Karpas-422 (cell line): ENCODE results near the gene CHSY3. TPM values are rescaled to one million over a fixed set of nuclear protein-coding genes. Genes with fewer than 3 reads are reported as not detected.
"Not testable (repeated sequence)": the region's sequence is repeated elsewhere in the genome, so short reads cannot be mapped to it uniquely, and the experiment has no call there.

Experiments used
- DNase-seq: peaks from one replicate; pipeline ENCODE4 v3.0.0-alpha.2; 2015
- H2AFZ ChIP-seq: fragments of 200-600 bp; sonication (generic); 2 replicates; pipeline ENCODE4 v1.6.1; 2014; ENCODE audit warnings: antibody characterized with exemption, low read length, mixed read lengths
- H3K27ac ChIP-seq: fragments of 200-600 bp; sonication (generic); 2 replicates; pipeline ENCODE4 v1.5.1; 2014; ENCODE audit warnings: mild to moderate bottlenecking, low read length, moderate library complexity
- H3K27me3 ChIP-seq: fragments of 200-600 bp; sonication (generic); 2 replicates; pipeline ENCODE4 v1.6.1; 2014; ENCODE audit warnings: low read length, mixed read lengths
- H3K36me3 ChIP-seq: fragments of 200-600 bp; sonication (generic); 2 replicates; pipeline ENCODE4 v1.6.1; 2014; ENCODE audit warnings: low read length, mixed read lengths; ENCODE audit not compliant: insufficient read depth
- H3K4me1 ChIP-seq: fragments of 200-600 bp; sonication (generic); 2 replicates; pipeline ENCODE4 v1.6.1; 2014; ENCODE audit warnings: mild to moderate bottlenecking, low read length, mixed read lengths
- H3K4me2 ChIP-seq: fragments of 200-600 bp; sonication (generic); 2 replicates; pipeline ENCODE4 v1.6.1; 2014; ENCODE audit warnings: low read length, low read depth, mild to moderate bottlenecking; ENCODE audit not compliant: poor library complexity, severe bottlenecking
- H3K4me3 ChIP-seq: fragments of 200-600 bp; sonication (generic); 2 replicates; pipeline ENCODE4 v1.5.1; 2014; ENCODE audit warnings: mild to moderate bottlenecking, antibody characterized with exemption, low read length, mixed read lengths
- H3K79me2 ChIP-seq: fragments of 200-600 bp; sonication (generic); 2 replicates; pipeline ENCODE4 v1.6.1; 2014; ENCODE audit warnings: mild to moderate bottlenecking, low read length, mixed read lengths
- H3K9ac ChIP-seq: fragments of 200-600 bp; sonication (generic); 2 replicates; pipeline ENCODE4 v1.6.0; 2014; ENCODE audit warnings: low read length
- H3K9me2 ChIP-seq: fragments of 200-600 bp; sonication (generic), shearing (Covaris generic); replicated peaks from 2 replicates; pipeline ENCODE4 v1.6.0; 2014; ENCODE audit warnings: mild to moderate bottlenecking, low read length, moderate library complexity; ENCODE audit not compliant: insufficient read depth
- H3K9me3 ChIP-seq: fragments of 300-700, 200-600 bp; sonication (generic); 2 replicates; pipeline ENCODE4 v1.6.1; 2014; ENCODE audit warnings: low read length, mixed read lengths
- H4K20me1 ChIP-seq: fragments of 200-600 bp; sonication (generic); 2 replicates; pipeline ENCODE4 v1.6.1; 2014; ENCODE audit warnings: mild to moderate bottlenecking, antibody characterized with exemption, low read length, low read depth; ENCODE audit not compliant: insufficient read depth
- small RNA-seq: library from RNA; depleted of rRNA; stranded (forward); fragments of <200 nt; gene quantifications from one replicate; pipeline ENCODE3, GENCODE V24; 2014
- total RNA-seq: library from RNA; depleted of rRNA; stranded (reverse); fragments of >200 nt; shearing (Covaris generic); gene quantifications from 2 replicates; pipeline ENCODE4 v1.2.3, GENCODE V29; 2014; ENCODE audit warnings: low replicate concordance; rRNA removed

Gene CHSY3
- total RNA-seq, 1 experiment from 2014 or later = not detected

DNA sequence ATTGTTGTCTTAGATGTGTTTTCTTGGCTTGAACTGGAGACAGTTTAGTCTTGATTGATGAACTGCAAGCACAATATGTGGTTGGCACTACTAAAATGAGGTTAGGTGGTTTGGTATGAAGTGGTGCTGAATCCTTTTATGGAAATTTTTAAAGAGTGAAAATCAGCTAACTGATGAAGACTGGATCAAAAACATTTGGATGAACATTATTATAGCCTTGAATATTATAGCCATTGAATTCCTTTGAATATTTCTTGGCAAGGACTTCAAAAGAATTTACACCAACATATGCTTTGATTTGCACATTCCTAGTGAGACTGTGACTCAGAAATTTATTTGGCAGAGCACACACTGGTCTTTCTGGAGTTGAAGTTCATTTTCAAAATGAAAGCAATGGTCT, 318.3 kb downstream of the CHSY3 start:
- Histone ChIP-seq H3K9ac (no peak overlapping the region), H3K79me2 (no peaks in the 10 kb centered on the region), H3K27me3 (no peaks in the 10 kb centered on the region), H3K27ac (no peak overlapping the region), H3K4me3 (no peak overlapping the region), H3K36me3 (no peaks in the 10 kb centered on the region), H3K9me2 (no peaks in the 10 kb centered on the region), H2AFZ (no peak overlapping the region), H3K4me2 (no peak overlapping the region), H3K9me3 (no peaks in the 10 kb centered on the region), H3K4me1 (no peaks in the 10 kb centered on the region), H4K20me1 (no peaks in the 10 kb centered on the region)
- DNase-seq = no peak

DNA sequence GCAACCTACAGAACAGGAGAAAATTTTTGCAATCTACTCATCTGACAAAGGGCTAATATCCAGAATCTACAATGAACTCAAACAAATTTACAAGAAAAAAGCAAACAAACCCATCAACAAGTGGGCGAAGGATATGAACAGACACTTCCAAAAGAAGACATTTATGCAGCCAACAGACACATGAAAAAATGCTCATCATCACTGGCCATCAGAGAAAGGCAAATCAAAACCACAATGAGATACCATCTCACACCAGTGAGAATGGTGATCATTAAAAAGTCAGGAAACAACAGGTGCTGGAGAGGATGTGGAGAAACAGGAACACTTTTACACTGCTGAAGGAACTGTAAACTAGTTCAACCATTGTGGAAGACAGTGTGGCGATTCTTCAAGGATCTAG, 322.3 kb downstream of the CHSY3 start:
- not testable (repeated sequence) for H3K27ac ChIP-seq, H4K20me1 ChIP-seq, H3K9me3 ChIP-seq, H3K36me3 ChIP-seq, H3K27me3 ChIP-seq, H3K9me2 ChIP-seq, DNase-seq, H3K79me2 ChIP-seq, H3K4me2 ChIP-seq, H3K4me3 ChIP-seq, H2AFZ ChIP-seq, H3K4me1 ChIP-seq, H3K9ac ChIP-seq

DNA sequence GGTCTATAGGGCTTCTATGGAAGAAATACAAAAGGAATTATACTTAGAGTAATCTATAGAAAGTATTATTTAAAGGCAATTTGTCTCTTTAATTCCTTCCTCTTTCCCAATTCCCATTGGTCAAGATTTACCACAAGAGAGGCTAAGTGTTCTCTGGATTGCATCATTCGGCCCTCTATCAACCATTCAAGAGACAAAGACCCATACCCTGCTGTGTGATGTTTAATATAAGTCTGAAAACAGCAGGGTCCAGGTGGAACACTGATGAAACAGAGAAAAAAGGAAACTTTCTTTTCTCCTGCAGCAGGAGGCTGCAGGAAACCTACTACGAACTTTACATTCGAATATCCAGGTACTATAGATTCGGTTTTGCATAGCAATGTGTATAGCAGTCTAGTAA, 323.4 kb downstream of the CHSY3 start:
- H3K27me3 ChIP-seq = 0 out of 2 replicates have a peak, but pooled peaks cover 3% of the 10 kb centered on the region
- H3K4me2 ChIP-seq = no peak overlapping the region
- H3K4me1 ChIP-seq = no peaks in the 10 kb centered on the region
- no peak overlapping the region for H3K4me3 ChIP-seq
- H2AFZ ChIP-seq = no peak overlapping the region
- no peak overlapping the region for H3K27ac ChIP-seq
- no peaks in the 10 kb centered on the region for H3K36me3 ChIP-seq
- no peak for DNase-seq
- H3K79me2 ChIP-seq = no peaks in the 10 kb centered on the region
- H4K20me1 ChIP-seq = no peaks in the 10 kb centered on the region
- no peaks in the 10 kb centered on the region for H3K9me2 ChIP-seq
- no peaks in the 10 kb centered on the region for H3K9me3 ChIP-seq
- no peak overlapping the region for H3K9ac ChIP-seq

DNA sequence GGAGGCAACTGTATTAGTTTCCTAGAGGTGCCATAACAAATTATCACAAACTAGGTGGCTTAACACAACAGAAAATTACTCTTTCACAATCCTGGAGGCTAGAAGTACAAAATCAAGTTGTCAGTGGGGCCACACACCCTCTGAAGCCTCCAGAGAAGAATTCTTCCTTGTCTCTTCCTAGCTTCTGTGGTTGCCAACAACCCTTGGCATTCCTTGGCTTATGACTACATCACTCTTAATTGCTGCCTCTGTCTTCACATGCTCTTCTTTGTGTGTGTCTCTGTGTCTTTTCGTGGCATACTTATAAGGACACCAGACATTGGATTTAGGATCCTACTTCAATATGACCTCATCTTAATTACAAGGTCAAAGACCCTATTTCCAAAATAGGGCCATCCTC, 327.5 kb downstream of the CHSY3 start:
- Histone ChIP-seq H3K27ac (no peak overlapping the region), H3K36me3 (no peaks in the 10 kb centered on the region), H3K9ac (no peak overlapping the region), H3K27me3 (0 out of 2 replicates have a peak, but pooled peaks cover 3% of the 10 kb centered on the region), H3K4me1 (no peaks in the 10 kb centered on the region), H3K4me3 (no peak overlapping the region), H3K9me2 (no peaks in the 10 kb centered on the region), H4K20me1 (no peaks in the 10 kb centered on the region), H2AFZ (no peak overlapping the region), H3K79me2 (no peaks in the 10 kb centered on the region), H3K9me3 (no peaks in the 10 kb centered on the region), H3K4me2 (no peak overlapping the region)
- no peak for DNase-seq

DNA sequence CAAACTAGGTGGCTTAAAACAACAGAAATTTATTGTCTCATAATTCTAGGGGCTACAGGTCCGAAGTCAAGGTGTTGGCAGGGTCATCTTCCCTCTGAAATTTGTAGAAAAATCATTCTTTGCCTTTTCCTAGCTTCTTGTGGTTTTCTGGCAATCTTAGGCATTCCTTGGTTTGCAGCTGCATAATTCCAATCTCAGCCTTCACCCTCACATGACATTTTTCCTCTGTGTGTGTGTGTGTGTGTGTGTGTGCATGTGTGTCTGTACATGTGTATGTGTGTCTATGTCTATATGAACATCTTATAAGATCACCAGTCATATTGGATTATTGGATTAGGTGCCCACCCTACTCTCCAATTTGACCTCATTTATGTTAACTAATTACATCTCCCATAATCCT, 330.6 kb downstream of the CHSY3 start:
- no peaks in the 10 kb centered on the region for H4K20me1 ChIP-seq
- H3K9me3 ChIP-seq = no peaks in the 10 kb centered on the region
- H3K4me1 ChIP-seq = no peaks in the 10 kb centered on the region
- H3K9ac ChIP-seq = no peak overlapping the region
- H3K4me3 ChIP-seq = no peak overlapping the region
- no peak overlapping the region for H2AFZ ChIP-seq
- no peaks in the 10 kb centered on the region for H3K79me2 ChIP-seq
- H3K4me2 ChIP-seq = no peak overlapping the region
- no peaks in the 10 kb centered on the region for H3K36me3 ChIP-seq
- H3K27me3 ChIP-seq = 0 out of 2 replicates have a peak, but pooled peaks cover 3% of the 10 kb centered on the region
- no peak overlapping the region for H3K27ac ChIP-seq
- DNase-seq = no peak
- no peaks in the 10 kb centered on the region for H3K9me2 ChIP-seq

Small RNA genes within 50 kb of the gene (small RNA-seq; reads per million reads assigned to genes)
- gene RNA5SP191 = 0.16 reads per million
- gene RNU6ATAC10P = not detected

Other genes with a start within 250 kb of the CHSY3 start
- gene MINAR2, start 156.4 kb upstream of the CHSY3 start, total RNA-seq = not detected in 2 replicates